ENCODE data around the gene CTIF.

Gene CTIF

DNA sequence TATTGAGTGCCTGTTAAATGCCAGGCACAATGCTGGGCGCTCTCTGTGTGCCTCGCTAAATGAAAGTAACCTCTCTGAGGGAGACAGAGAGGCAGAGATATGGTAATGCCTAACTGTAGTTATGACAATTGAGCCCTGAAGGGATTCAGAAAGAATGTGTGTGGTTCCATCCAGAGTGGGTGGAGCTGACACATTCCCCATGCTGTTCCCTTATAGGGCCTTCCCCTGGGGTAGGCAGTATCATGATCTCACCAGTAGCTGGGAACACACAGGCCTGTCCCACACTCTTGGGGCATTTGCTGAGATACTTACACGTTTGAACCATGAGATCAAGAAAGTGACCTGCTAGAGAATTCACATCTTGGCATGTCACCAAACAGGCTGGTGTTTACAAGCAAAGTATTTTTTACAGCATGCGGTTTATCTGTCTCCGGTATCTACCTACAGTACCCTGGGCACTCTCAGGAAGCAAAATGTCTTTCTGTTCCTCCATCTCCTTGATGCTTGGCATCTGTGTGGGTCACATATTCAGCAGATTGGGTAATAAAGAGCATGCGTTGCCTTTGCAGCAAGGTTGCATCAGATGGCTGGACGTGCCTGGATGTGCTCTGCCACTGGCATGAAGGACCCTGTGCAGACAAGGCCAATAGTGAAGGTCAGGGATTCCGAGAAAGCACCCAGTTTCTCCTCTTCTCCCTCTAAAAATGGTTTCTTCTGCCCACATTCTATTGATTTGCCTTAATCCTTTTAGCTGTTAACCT lies 9.4 kb downstream of the CTIF start:
- peaks cover 20% of the 10 kb centered on the region for H3K4me1 ChIP-seq

GRCh38 chr18:48548921-48549320 lies 10.1 kb downstream of the CTIF start:
- H3K9ac ChIP-seq: no peak overlapping the region
- no peaks in the 10 kb centered on the region for H3K36me3 ChIP-seq (ENCODE audit: control insufficient read depth, insufficient read depth, low read length)
- no peak overlapping the region for H3K4me3 ChIP-seq (ENCODE audit: low read depth, low read length)
- no peaks in the 10 kb centered on the region for H3K27me3 ChIP-seq (ENCODE audit: control insufficient read depth, insufficient read depth, low read length)
- H3K79me2 ChIP-seq: peaks cover 38% of the 10 kb centered on the region
- no peak overlapping the region for H2AFZ ChIP-seq
- peak overlapping the region; percentile 47 for H3K27ac ChIP-seq
- H3K4me2 ChIP-seq (ENCODE audit: low read length): no peak overlapping the region
- TF ChIP-seq, protein P1, sequence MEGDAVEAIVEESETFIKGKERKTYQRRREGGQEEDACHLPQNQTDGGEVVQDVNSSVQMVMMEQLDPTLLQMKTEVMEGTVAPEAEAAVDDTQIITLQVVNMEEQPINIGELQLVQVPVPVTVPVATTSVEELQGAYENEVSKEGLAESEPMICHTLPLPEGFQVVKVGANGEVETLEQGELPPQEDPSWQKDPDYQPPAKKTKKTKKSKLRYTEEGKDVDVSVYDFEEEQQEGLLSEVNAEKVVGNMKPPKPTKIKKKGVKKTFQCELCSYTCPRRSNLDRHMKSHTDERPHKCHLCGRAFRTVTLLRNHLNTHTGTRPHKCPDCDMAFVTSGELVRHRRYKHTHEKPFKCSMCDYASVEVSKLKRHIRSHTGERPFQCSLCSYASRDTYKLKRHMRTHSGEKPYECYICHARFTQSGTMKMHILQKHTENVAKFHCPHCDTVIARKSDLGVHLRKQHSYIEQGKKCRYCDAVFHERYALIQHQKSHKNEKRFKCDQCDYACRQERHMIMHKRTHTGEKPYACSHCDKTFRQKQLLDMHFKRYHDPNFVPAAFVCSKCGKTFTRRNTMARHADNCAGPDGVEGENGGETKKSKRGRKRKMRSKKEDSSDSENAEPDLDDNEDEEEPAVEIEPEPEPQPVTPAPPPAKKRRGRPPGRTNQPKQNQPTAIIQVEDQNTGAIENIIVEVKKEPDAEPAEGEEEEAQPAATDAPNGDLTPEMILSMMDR (IDR thresholded peaks at IDR 0.05): no peak
- H3K9me3 ChIP-seq (ENCODE audit: control insufficient read depth, low read length): no peaks in the 10 kb centered on the region
- peaks cover 20% of the 10 kb centered on the region for H3K4me1 ChIP-seq

More for the DNA sequence above, 9.4 kb downstream of the CTIF start:
- TF ChIP-seq, protein P1 (IDR thresholded peaks at IDR 0.05): no peak
- Histone ChIP-seq H3K4me2 (ENCODE audit: low read length) (no peak overlapping the region), H2AFZ (no peak overlapping the region), H3K36me3 (ENCODE audit: control insufficient read depth, insufficient read depth, low read length) (no peaks in the 10 kb centered on the region), H3K4me3 (ENCODE audit: low read depth, low read length) (no peak overlapping the region), H3K9me3 (ENCODE audit: control insufficient read depth, low read length) (no peaks in the 10 kb centered on the region), H3K27ac (peak overlapping the region; percentile 47), H3K79me2 (peaks cover 42% of the 10 kb centered on the region), H3K27me3 (ENCODE audit: control insufficient read depth, insufficient read depth, low read length) (no peaks in the 10 kb centered on the region), H3K9ac (no peak overlapping the region)

DNA sequence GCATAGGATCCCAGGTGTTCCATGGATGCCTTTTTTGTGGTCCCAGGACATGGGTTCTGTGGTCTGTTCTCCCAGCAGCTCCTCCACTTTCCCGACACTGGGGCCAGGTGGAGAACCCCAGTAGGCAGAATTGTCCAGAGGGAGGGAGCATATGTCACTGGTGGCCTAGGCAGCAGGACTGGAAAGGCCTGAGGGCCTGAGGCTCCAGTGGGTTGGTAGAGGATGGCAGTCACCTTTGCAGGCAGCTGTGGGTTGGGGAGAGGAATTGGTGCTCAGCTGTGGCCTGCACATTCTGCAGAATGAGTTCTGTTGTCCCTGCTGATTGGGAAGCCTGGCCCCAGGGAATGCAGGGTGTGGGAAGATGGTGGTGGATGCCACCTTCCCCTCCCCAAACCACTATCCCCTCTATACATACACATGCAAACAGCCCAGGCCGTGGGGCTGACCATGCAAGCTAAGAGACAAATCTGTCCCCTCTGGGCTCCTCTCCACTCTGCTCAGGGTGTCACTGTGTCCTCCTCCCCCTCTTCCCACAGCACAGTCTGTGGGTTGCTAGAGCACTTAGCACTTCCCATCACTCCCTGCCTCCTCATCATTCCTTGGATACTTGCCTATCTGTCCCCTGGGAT lies 11.4 kb downstream of the CTIF start:
- no peak overlapping the region for H3K9ac ChIP-seq
- H3K27ac ChIP-seq: no peak overlapping the region
- H3K36me3 ChIP-seq (ENCODE audit: control insufficient read depth, insufficient read depth, low read length): no peaks in the 10 kb centered on the region
- no peak overlapping the region for H3K4me3 ChIP-seq (ENCODE audit: low read depth, low read length)
- H3K9me3 ChIP-seq (ENCODE audit: control insufficient read depth, low read length): no peaks in the 10 kb centered on the region
- H3K4me1 ChIP-seq: peaks cover 20% of the 10 kb centered on the region
- H2AFZ ChIP-seq: no peak overlapping the region
- TF ChIP-seq, protein P1 (IDR thresholded peaks at IDR 0.05): no peak
- no peak overlapping the region for H3K4me2 ChIP-seq (ENCODE audit: low read length)
- peaks cover 37% of the 10 kb centered on the region for H3K79me2 ChIP-seq
- no peaks in the 10 kb centered on the region for H3K27me3 ChIP-seq (ENCODE audit: control insufficient read depth, insufficient read depth, low read length)

DNA sequence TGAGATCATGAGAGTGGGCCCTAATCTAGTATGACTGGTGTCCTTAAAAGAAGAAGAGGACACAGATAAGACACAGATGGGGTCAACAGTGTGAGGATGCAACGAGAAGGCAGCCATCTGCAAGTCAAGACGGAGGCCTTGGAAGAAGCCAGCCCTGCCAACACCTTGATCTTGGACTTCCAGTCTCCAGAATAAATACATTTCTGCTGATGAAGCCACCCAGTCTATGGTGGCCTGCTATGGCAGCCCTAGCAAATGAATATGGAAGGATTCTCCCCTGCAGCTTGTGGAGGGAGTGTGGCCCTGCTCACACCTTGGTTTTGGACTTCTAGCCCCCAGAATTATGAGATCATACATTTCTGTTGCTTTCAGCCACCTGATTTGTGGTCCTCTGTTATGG lies 12.3 kb downstream of the CTIF start:
- no peaks in the 10 kb centered on the region for H3K36me3 ChIP-seq (ENCODE audit: control insufficient read depth, insufficient read depth, low read length)
- peaks cover 20% of the 10 kb centered on the region for H3K4me1 ChIP-seq
- TF ChIP-seq, protein P1 (IDR thresholded peaks at IDR 0.05): no peak

More for the DNA sequence above, 12.3 kb downstream of the CTIF start:
- no peak overlapping the region for H3K4me2 ChIP-seq (ENCODE audit: low read length)
- no peaks in the 10 kb centered on the region for H3K27me3 ChIP-seq (ENCODE audit: control insufficient read depth, insufficient read depth, low read length)
- no peak overlapping the region for H3K27ac ChIP-seq
- peaks cover 38% of the 10 kb centered on the region for H3K79me2 ChIP-seq
- no peak overlapping the region for H3K4me3 ChIP-seq (ENCODE audit: low read depth, low read length)
- no peaks in the 10 kb centered on the region for H3K9me3 ChIP-seq (ENCODE audit: control insufficient read depth, low read length)
- H3K9ac ChIP-seq: no peak overlapping the region
- H2AFZ ChIP-seq: no peak overlapping the region
